ENCODE data around the gene TNS4.

The TNS4 gene

GRCh38 chr17:40460604-40460967, 40.8 kb downstream of the TNS4 start:
- Histone ChIP-seq H3K9ac (ENCODE audit: low read length) (no peak overlapping the region), H3K4me3 (ENCODE audit: low read length) (no peak overlapping the region), H3K27me3 (ENCODE audit: control insufficient read depth, insufficient read depth, low read length) (no peaks in the 10 kb centered on the region), H3K4me1 (ENCODE audit: control insufficient read depth, insufficient read depth, low read length) (peaks cover 24% of the 10 kb centered on the region), H3K9me3 (ENCODE audit: control insufficient read depth, low read length) (no peaks in the 10 kb centered on the region), H3K36me3 (ENCODE audit: control insufficient read depth, insufficient read depth, low read length) (peaks cover 12% of the 10 kb centered on the region)

GRCh38 chr17:40459636-40460603, 41.5 kb downstream of the TNS4 start:
- no peaks in the 10 kb centered on the region for H3K9me3 ChIP-seq (ENCODE audit: control insufficient read depth, low read length)
- no peak overlapping the region for H3K4me3 ChIP-seq (ENCODE audit: low read length)
- H3K36me3 ChIP-seq (ENCODE audit: control insufficient read depth, insufficient read depth, low read length): peaks cover 12% of the 10 kb centered on the region
- no peaks in the 10 kb centered on the region for H3K27me3 ChIP-seq (ENCODE audit: control insufficient read depth, insufficient read depth, low read length)
- peaks cover 24% of the 10 kb centered on the region for H3K4me1 ChIP-seq (ENCODE audit: control insufficient read depth, insufficient read depth, low read length)
- H3K9ac ChIP-seq (ENCODE audit: low read length): no peak overlapping the region

DNA sequence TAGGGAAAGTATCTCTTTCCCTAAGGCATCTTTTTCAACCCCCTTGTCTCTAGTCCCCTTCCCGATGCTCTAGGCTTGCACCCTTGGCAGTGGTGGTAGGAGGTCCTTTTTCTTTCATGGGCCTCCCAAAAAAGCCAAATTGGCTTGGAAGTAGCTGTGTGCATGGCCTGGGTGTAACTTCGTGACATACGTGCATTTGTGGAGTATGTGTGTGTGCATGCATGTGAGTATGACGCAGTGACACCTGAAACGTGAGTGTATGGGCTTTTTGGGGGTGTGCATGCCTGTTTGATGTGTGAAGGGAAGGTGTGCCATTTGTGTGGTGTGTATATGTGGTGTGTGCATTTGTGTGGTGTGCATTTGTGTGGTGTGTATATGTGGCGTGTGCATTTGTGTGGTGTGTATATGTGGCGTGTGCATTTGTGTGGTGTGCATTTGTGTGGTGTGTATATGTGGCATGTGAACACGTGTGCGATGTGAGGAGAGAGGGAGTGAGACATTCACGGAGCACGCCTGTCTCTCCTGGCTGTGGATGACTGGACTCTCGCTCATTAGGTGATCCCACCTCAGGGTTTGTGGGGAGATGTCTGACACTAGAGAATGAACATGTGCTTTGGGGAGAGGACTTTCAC, 42.5 kb downstream of the TNS4 start:
- Histone ChIP-seq H3K9ac (ENCODE audit: low read length) (no peak overlapping the region), H3K4me1 (ENCODE audit: control insufficient read depth, insufficient read depth, low read length) (peaks cover 31% of the 10 kb centered on the region), H3K36me3 (ENCODE audit: control insufficient read depth, insufficient read depth, low read length) (peaks cover 20% of the 10 kb centered on the region)

DNA sequence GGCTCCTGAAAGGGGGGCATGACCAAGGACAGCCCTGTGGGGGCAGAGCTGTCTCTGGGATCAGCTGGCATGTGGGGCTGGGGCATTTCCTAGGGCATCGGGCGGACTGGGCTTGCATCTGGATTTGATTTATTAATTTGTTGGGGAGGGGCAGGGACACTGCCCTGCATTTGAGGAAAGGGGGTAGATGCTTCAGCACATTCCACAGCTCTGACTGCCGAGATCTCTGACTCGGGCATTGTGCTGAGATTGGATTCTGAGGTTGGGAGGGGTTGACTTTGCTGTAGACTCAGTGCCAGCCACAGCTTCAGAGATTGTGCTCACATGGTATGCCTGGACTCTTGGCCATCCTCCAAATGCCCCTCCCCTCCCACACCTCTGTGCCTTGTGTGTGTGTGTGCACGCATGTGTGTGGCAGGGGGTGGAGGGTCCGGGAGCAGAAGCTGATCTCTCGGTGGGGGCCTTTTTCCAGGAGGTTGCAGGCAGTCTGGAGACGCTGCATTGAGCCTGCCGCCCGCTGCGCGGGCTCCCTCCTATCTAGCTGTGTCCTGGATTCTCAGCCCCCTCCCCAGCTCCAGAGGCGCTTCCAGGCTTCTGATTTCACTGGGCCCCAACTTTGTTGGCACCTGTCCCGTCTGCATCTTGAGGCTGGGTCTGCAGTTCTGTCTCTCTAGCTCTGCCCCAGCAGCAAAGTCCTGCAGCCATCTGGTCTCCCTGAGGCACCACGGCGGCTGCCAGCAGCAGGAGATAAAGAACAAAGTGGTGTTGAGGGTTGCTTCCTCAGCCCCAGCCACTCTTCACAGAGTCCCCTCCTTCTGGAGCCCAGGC, 43.2 kb downstream of the TNS4 start:
- Histone ChIP-seq H3K27me3 (ENCODE audit: control insufficient read depth, insufficient read depth, low read length) (no peaks in the 10 kb centered on the region), H3K9ac (ENCODE audit: low read length) (no peak overlapping the region), H3K4me3 (ENCODE audit: low read length) (no peak overlapping the region), H3K4me1 (ENCODE audit: control insufficient read depth, insufficient read depth, low read length) (peaks cover 39% of the 10 kb centered on the region), H3K9me3 (ENCODE audit: control insufficient read depth, low read length) (no peaks in the 10 kb centered on the region), H3K36me3 (ENCODE audit: control insufficient read depth, insufficient read depth, low read length) (peaks cover 22% of the 10 kb centered on the region)

More for the DNA sequence above, 42.5 kb downstream of the TNS4 start:
- H3K9me3 ChIP-seq (ENCODE audit: control insufficient read depth, low read length): no peaks in the 10 kb centered on the region
- H3K4me3 ChIP-seq (ENCODE audit: low read length): no peak overlapping the region
- H3K27me3 ChIP-seq (ENCODE audit: control insufficient read depth, insufficient read depth, low read length): no peaks in the 10 kb centered on the region

DNA sequence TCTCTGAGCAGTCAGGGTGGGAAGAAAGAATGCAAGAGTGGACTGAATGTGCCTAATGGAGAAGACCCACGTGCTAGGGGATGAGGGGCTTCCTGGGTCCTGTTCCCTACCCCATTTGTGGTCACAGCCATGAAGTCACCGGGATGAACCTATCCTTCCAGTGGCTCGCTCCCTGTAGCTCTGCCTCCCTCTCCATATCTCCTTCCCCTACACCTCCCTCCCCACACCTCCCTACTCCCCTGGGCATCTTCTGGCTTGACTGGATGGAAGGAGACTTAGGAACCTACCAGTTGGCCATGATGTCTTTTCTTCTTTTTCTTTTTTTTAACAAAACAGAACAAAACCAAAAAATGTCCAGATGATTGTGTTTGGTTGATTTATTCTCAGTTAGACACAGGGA, 44.1 kb downstream of the TNS4 start:
- Histone ChIP-seq H3K4me1 (ENCODE audit: control insufficient read depth, insufficient read depth, low read length) (peaks cover 47% of the 10 kb centered on the region), H3K4me3 (ENCODE audit: low read length) (no peak overlapping the region), H3K27me3 (ENCODE audit: control insufficient read depth, insufficient read depth, low read length) (no peaks in the 10 kb centered on the region), H3K9me3 (ENCODE audit: control insufficient read depth, low read length) (no peaks in the 10 kb centered on the region), H3K9ac (ENCODE audit: low read length) (no peak overlapping the region), H3K36me3 (ENCODE audit: control insufficient read depth, insufficient read depth, low read length) (peaks cover 28% of the 10 kb centered on the region)

GRCh38 chr17:40456396-40456951, 44.9 kb downstream of the TNS4 start:
- Histone ChIP-seq H3K4me1 (ENCODE audit: control insufficient read depth, insufficient read depth, low read length) (peaks cover 53% of the 10 kb centered on the region), H3K4me3 (ENCODE audit: low read length) (no peak overlapping the region), H3K9ac (ENCODE audit: low read length) (no peak overlapping the region), H3K9me3 (ENCODE audit: control insufficient read depth, low read length) (no peaks in the 10 kb centered on the region), H3K27me3 (ENCODE audit: control insufficient read depth, insufficient read depth, low read length) (no peaks in the 10 kb centered on the region), H3K36me3 (ENCODE audit: control insufficient read depth, insufficient read depth, low read length) (peaks cover 30% of the 10 kb centered on the region)

DNA sequence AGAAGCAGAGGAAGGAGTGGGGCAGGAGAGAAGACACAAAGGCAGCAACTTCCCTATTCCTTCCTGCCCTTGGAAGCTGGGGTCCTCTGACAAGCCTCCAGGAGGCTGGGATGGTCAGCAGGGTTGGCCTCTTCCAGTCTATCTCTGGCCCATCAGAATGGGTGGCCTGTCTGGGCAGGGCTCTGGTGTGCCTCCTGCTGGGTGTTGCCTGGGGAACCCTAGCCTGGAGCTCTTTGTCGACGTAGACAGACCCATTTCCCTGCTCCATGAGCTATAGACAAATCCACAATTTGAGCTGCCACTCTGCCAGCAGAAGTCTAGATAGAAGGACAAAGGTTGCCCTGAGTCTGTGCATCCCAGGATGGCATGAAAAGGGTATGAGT, 46.8 kb downstream of the TNS4 start:
- H3K36me3 ChIP-seq (ENCODE audit: control insufficient read depth, insufficient read depth, low read length): peaks cover 30% of the 10 kb centered on the region

DNA sequence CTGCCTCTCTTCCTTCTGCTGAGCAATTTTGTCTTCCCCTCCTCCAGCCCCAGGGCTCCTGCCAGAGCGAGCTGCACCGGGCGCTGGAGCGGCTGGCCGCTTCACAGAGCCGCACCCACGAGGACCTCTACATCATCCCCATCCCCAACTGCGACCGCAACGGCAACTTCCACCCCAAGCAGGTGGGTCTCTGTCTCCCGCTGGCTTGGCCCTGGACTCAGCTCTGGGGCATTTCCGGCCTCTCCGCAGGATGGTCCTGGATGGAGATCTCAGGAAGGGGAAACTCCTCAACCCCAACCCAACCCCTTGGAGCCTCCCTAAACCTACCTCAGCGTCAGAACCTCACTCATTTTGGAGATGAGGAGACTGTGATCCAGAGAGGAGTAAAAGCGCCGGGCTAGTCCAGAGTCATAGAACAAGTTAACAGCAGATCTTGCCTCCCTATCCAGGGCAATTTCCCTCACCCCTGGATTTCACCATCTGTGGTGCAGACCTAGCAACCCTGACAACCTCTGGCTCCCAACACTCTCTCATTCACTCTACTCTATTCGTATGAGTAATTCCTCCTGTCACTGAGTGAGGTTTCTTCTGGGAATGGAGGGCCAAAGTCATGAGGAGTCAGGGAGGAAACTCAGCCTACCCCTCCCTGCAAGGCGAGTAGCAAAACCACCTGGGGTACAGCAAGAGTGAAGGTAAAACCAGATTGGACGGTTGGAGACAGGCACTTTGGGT, 47.4 kb downstream of the TNS4 start:
- Histone ChIP-seq H3K27me3 (ENCODE audit: control insufficient read depth, insufficient read depth, low read length) (no peaks in the 10 kb centered on the region), H3K4me1 (ENCODE audit: control insufficient read depth, insufficient read depth, low read length) (peaks cover 73% of the 10 kb centered on the region), H3K9me3 (ENCODE audit: control insufficient read depth, low read length) (no peaks in the 10 kb centered on the region), H3K9ac (ENCODE audit: low read length) (no peak overlapping the region), H3K4me3 (ENCODE audit: low read length) (no peak overlapping the region), H3K36me3 (ENCODE audit: control insufficient read depth, insufficient read depth, low read length) (peaks cover 30% of the 10 kb centered on the region)

More for the DNA sequence above, 46.8 kb downstream of the TNS4 start:
- no peak overlapping the region for H3K4me3 ChIP-seq (ENCODE audit: low read length)
- no peak overlapping the region for H3K9ac ChIP-seq (ENCODE audit: low read length)
- H3K9me3 ChIP-seq (ENCODE audit: control insufficient read depth, low read length): no peaks in the 10 kb centered on the region
- H3K27me3 ChIP-seq (ENCODE audit: control insufficient read depth, insufficient read depth, low read length): no peaks in the 10 kb centered on the region
- H3K4me1 ChIP-seq (ENCODE audit: control insufficient read depth, insufficient read depth, low read length): peaks cover 68% of the 10 kb centered on the region

DNA sequence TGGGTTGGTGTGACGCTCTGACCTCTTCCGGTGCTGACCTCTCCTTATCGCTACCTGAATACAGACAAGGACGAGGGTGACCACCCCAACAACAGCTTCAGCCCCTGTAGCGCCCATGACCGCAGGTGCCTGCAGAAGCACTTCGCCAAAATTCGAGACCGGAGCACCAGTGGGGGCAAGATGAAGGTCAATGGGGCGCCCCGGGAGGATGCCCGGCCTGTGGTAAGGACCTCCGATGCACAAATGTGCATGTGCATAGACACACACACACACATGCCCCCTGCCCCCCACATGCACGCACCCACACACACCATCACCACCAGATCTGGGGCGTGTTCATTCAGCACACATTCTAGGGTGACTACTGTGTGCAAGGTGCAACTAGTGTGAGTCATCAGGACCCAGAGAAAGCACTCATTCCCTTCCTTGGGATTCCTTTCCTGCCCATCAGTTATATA, 48.5 kb downstream of the TNS4 start:
- no peak overlapping the region for H3K9ac ChIP-seq (ENCODE audit: low read length)
- no peak overlapping the region for H3K4me3 ChIP-seq (ENCODE audit: low read length)
- H3K4me1 ChIP-seq (ENCODE audit: control insufficient read depth, insufficient read depth, low read length): peaks cover 73% of the 10 kb centered on the region
- no peaks in the 10 kb centered on the region for H3K27me3 ChIP-seq (ENCODE audit: control insufficient read depth, insufficient read depth, low read length)
- H3K9me3 ChIP-seq (ENCODE audit: control insufficient read depth, low read length): no peaks in the 10 kb centered on the region
- peaks cover 30% of the 10 kb centered on the region for H3K36me3 ChIP-seq (ENCODE audit: control insufficient read depth, insufficient read depth, low read length)

DNA sequence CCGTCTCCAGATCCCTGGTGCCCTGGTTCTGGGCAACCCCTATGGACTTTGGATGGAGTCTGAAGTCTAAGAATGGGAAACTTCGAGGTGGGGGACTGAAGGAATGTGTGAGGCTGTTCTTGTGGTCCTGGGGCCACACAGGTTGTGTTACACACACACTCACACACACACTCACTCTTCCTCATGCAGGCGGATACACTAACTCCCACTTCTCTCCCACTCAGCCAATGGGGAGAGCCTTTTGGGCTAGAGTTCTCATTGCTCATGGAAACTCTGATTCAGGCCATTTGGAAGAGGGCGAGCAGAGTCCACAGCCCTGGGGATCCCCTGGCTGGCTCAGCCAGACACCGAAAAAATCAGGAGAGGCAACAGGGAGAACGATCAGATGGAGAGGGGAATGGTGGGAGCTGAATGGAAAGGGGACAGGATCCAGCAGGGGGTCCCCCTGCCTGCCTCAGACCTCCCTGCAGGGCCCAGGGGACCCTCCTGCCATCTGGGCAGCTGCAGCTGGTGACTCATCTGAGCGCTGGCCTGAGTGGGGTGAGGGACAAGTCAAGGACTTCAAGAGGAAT, 49.1 kb downstream of the TNS4 start:
- peaks cover 73% of the 10 kb centered on the region for H3K4me1 ChIP-seq (ENCODE audit: control insufficient read depth, insufficient read depth, low read length)
- no peak overlapping the region for H3K9ac ChIP-seq (ENCODE audit: low read length)
- H3K4me3 ChIP-seq (ENCODE audit: low read length): no peak overlapping the region
- no peaks in the 10 kb centered on the region for H3K27me3 ChIP-seq (ENCODE audit: control insufficient read depth, insufficient read depth, low read length)
- H3K9me3 ChIP-seq (ENCODE audit: control insufficient read depth, low read length): no peaks in the 10 kb centered on the region
- peaks cover 28% of the 10 kb centered on the region for H3K36me3 ChIP-seq (ENCODE audit: control insufficient read depth, insufficient read depth, low read length)

DNA sequence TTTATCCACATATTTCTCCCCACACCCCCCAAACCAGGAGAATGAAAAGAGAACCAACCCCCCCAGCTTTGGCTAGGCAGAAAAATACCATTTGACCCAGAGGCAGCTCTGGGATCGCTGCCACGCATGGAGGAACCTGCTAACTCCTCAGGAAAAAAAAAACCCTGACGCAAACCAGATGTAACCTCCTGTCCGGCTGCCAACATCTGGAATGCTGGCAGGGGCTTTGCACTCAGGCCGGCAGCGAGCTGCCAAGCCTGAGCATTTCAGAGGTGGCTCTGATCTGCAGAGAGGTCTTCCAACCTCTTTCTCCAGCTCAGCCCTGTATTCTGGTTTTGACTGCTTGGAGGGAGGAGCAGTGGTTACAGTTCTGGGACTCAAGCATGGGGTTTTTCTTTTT, 50.0 kb downstream of the TNS4 start:
- Histone ChIP-seq H3K4me3 (ENCODE audit: low read length) (no peak overlapping the region), H3K36me3 (ENCODE audit: control insufficient read depth, insufficient read depth, low read length) (peaks cover 19% of the 10 kb centered on the region), H3K9ac (ENCODE audit: low read length) (no peak overlapping the region), H3K9me3 (ENCODE audit: control insufficient read depth, low read length) (no peaks in the 10 kb centered on the region), H3K4me1 (ENCODE audit: control insufficient read depth, insufficient read depth, low read length) (peaks cover 76% of the 10 kb centered on the region), H3K27me3 (ENCODE audit: control insufficient read depth, insufficient read depth, low read length) (no peaks in the 10 kb centered on the region)

Data from mucosa of stomach (tissue), 1 donor.